ENCODE data around the gene RNF149. TPM values are rescaled to one million over a fixed set of nuclear protein-coding genes. Genes with fewer than 3 reads are reported as not detected.

The RNF149 gene
- total and polyA plus RNA-seq, 9 of the 15 experiments (the other 6 are each of a cell fraction or from before 2014, with no cell fraction given), result 9.0 to 31.5 (median 22.8) TPM

DNA sequence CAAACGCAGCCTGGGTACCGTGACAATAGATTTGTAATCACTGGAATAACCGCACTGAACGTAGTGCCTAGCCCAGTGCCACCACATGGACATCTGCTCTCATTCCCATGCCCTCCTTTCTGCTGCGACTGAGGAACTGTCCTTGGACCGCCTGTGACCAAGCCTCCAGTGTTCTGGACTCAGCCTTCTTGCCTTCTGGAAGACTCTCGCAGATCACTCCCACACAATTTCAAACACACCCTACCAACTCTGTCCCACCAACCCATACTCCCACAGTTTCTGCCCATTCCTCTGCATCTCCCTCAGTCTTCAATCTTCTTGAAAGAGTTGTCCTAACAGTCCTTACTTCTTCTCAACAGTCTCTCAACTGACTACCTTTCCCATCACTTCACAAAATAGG, 2.1 kb downstream of the RNF149 start (continued):
- TF ChIP-seq, protein P1, sequence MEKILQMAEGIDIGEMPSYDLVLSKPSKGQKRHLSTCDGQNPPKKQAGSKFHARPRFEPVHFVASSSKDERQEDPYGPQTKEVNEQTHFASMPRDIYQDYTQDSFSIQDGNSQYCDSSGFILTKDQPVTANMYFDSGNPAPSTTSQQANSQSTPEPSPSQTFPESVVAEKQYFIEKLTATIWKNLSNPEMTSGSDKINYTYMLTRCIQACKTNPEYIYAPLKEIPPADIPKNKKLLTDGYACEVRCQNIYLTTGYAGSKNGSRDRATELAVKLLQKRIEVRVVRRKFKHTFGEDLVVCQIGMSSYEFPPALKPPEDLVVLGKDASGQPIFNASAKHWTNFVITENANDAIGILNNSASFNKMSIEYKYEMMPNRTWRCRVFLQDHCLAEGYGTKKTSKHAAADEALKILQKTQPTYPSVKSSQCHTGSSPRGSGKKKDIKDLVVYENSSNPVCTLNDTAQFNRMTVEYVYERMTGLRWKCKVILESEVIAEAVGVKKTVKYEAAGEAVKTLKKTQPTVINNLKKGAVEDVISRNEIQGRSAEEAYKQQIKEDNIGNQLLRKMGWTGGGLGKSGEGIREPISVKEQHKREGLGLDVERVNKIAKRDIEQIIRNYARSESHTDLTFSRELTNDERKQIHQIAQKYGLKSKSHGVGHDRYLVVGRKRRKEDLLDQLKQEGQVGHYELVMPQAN (IDR thresholded peaks at IDR 0.05; ENCODE audit: borderline replicate concordance), result peak; percentile 46; the same call in 1 of the 2 replicates
- TF ChIP-seq NR4A1 (CRISPR knock-in tag; IDR thresholded peaks at IDR 0.05), result no peak
- no peak for TF ChIP-seq NR4A1 (tag; IDR thresholded peaks at IDR 0.05)
- TF ChIP-seq SRSF3 (IDR thresholded peaks at IDR 0.05; ENCODE audit: insufficient read depth, low read length), result no peak
- TF ChIP-seq MCM7 (IDR thresholded peaks at IDR 0.05), result no peak
- no peak for TF ChIP-seq POLR3G (IDR thresholded peaks at IDR 0.05; ENCODE audit: extremely low read depth, insufficient read length, insufficient replicate concordance)
- TF ChIP-seq, protein P2, sequence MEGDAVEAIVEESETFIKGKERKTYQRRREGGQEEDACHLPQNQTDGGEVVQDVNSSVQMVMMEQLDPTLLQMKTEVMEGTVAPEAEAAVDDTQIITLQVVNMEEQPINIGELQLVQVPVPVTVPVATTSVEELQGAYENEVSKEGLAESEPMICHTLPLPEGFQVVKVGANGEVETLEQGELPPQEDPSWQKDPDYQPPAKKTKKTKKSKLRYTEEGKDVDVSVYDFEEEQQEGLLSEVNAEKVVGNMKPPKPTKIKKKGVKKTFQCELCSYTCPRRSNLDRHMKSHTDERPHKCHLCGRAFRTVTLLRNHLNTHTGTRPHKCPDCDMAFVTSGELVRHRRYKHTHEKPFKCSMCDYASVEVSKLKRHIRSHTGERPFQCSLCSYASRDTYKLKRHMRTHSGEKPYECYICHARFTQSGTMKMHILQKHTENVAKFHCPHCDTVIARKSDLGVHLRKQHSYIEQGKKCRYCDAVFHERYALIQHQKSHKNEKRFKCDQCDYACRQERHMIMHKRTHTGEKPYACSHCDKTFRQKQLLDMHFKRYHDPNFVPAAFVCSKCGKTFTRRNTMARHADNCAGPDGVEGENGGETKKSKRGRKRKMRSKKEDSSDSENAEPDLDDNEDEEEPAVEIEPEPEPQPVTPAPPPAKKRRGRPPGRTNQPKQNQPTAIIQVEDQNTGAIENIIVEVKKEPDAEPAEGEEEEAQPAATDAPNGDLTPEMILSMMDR (IDR thresholded peaks at IDR 0.05 in 2 of 3, conservative IDR thresholded peaks at IDR 0.05 in 1 of 3; ENCODE audit: insufficient read depth in 2 of 3, low read depth in 1 of 3, low read length in 3 of 3), result no peak
- TF ChIP-seq EZH2 (IDR thresholded peaks at IDR 0.05; ENCODE audit: borderline replicate concordance, low read depth, low read length), result no peak
- peak; percentile 49; the same call in 1 of the 2 replicates for TF ChIP-seq EHMT2 (IDR thresholded peaks at IDR 0.05)
- TF ChIP-seq NRF1 (conservative IDR thresholded peaks at IDR 0.05 in 1 of 2, IDR thresholded peaks at IDR 0.05 in 1 of 2), result no peak
- no peak for TF ChIP-seq MLX (CRISPR knock-in tag; conservative IDR thresholded peaks at IDR 0.05)
- TF ChIP-seq HLTF (IDR thresholded peaks at IDR 0.05), result no peak
- peak; percentile 18 for TF ChIP-seq POLR2B (IDR thresholded peaks at IDR 0.05; ENCODE audit: low read depth, partially characterized antibody)
- no peak for TF ChIP-seq MXI1 (IDR thresholded peaks at IDR 0.05; ENCODE audit: low read depth, low read length)
- TF ChIP-seq POLR3A (IDR thresholded peaks at IDR 0.05; ENCODE audit: borderline replicate concordance, extremely low read depth, insufficient read depth, insufficient read length), result no peak
- TF ChIP-seq SUPT5H (IDR thresholded peaks at IDR 0.05), result no peak
- no peak for TF ChIP-seq BRCA1 (IDR thresholded peaks at IDR 0.05)
- no peak for TF ChIP-seq BRCA1 (CRISPR knock-in tag; IDR thresholded peaks at IDR 0.05)
- TF ChIP-seq, protein P3, sequence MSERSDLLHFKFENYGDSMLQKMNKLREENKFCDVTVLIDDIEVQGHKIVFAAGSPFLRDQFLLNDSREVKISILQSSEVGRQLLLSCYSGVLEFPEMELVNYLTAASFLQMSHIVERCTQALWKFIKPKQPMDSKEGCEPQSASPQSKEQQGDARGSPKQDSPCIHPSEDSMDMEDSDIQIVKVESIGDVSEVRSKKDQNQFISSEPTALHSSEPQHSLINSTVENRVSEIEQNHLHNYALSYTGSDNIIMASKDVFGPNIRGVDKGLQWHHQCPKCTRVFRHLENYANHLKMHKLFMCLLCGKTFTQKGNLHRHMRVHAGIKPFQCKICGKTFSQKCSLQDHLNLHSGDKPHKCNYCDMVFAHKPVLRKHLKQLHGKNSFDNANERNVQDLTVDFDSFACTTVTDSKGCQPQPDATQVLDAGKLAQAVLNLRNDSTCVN (CRISPR knock-in tag; IDR thresholded peaks at IDR 0.05), result 0 out of 2 replicates have a peak, but pooled peaks have one; percentile 73
- TF ChIP-seq XRCC4 (IDR thresholded peaks at IDR 0.05; ENCODE audit: extremely low read depth, insufficient read depth, insufficient read length), result no peak
- no peak for TF ChIP-seq RB1 (IDR thresholded peaks at IDR 0.05; ENCODE audit: low read depth)
- no peak for TF ChIP-seq ZNF282 (CRISPR knock-in tag; IDR thresholded peaks at IDR 0.05)
- no peak for TF ChIP-seq ZBTB17 (CRISPR knock-in tag; IDR thresholded peaks at IDR 0.05)
- no peak for TF ChIP-seq MAFK (IDR thresholded peaks at IDR 0.05; ENCODE audit: low read length)
- TF ChIP-seq E2F3 (CRISPR knock-in tag; IDR thresholded peaks at IDR 0.05), result no peak
- no peak for TF ChIP-seq YY1 (IDR thresholded peaks at IDR 0.05; ENCODE audit: borderline replicate concordance in 1 of 3, control insufficient read depth in 1 of 3, extremely low read depth in 1 of 3, insufficient read depth in 3 of 3, insufficient read length in 1 of 3, insufficient replicate concordance in 2 of 3, low read depth in 1 of 3, low read length in 2 of 3)
